NOMO-1 treated with dmso at 0.1 percent for 144 hours (cell line): Measurements from ENCODE around the gene VIPR1.
A peak's percentile ranks its signal among the peaks of the same experiment; 100 is the strongest.

ENCODE experiments used
- DNase-seq: peaks from one replicate; lab custom pipeline; 2025; ENCODE audit not compliant: unreplicated experiment; lab: John Stamatoyannopoulos, UW

VIPR1 gene, protein sequence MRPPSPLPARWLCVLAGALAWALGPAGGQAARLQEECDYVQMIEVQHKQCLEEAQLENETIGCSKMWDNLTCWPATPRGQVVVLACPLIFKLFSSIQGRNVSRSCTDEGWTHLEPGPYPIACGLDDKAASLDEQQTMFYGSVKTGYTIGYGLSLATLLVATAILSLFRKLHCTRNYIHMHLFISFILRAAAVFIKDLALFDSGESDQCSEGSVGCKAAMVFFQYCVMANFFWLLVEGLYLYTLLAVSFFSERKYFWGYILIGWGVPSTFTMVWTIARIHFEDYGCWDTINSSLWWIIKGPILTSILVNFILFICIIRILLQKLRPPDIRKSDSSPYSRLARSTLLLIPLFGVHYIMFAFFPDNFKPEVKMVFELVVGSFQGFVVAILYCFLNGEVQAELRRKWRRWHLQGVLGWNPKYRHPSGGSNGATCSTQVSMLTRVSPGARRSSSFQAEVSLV

DNA sequence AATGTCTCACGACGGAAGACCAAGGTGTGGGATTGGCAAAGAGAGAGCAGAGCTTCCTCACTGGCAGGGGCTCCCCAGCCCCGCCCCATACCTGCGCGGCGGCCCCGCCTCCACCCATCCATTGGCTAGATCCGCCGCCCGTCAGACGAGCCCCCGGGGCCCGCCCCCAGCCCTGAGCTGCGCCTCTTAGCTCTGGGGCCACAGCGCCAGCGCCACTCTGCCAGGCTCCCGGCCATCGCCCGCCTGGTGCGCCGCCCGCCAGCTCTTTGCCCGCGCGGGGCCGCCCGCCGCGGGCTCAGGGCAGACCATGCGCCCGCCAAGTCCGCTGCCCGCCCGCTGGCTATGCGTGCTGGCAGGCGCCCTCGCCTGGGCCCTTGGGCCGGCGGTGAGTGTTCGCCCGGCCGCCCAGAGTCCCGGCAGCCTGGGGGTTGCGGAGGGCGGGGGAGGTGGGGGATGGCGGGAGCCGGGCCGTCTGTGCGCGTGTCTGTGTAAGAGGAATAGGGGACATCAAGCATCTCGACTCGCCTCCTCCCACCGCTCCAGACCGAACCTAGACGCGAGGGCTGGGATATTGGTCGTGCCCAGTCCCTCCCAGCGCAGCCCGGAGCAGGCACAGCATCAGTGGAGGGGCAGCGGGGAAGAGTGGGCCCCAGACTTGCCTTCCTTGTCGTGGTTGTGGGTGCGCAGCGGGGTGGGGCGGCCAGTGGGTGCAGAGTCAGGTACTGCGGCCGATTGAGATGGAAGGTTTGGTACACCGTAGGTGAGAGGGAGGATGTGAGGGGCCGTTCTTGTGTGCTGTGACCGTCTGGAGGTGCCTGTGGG lies at the start of gene VIPR1:
VIPR1 (plus strand) TSS at position 215 of the 822 bp plus-strand sequence; CDS start at position 308, 93 bp downstream.
- peak; percentile 60 for DNase-seq

DNA sequence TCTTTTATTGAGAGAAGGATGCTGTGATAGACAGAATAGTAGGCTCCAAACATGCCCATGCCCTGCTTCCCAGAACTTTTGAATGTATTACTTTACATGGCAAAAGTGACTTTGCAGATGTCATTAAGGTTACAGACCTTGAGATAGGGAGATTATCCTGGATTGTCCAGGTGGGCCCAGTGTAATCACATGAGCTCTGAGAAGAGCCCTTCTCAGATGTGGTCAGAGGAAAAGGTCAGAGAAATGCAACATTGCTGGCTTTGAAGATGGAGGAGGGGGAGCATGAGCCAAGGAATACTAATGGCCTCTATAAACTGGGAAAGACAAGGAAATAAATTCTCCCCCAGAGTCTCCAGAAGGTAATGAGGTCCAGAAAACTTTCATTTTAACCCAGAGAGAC lies 46.2 kb upstream of the VIPR1 start:
- no peak for DNase-seq

DNA sequence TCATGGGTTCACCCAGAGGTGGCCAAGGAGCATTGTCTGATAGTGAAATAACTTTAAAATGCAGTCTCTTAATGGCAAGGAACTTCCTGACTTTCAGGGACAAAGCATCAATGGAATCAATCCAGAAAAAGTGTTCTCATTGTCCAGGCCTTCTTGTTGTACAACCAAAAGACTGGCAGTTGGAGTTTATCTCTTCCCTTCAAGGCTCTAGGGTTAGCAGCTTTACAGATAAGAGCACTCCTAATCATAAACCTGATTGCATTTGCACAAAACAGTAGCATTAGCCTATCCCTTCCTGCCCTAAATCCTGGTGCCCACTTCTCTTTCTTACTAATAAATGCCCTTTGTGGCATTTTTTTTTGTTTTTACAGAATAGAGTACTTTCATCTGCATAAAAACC lies 43.3 kb upstream of the VIPR1 start:
- DNase-seq: no peak

GRCh38 chr3:42461762-42462161 lies 40.7 kb upstream of the VIPR1 start:
- DNase-seq: no peak

DNA sequence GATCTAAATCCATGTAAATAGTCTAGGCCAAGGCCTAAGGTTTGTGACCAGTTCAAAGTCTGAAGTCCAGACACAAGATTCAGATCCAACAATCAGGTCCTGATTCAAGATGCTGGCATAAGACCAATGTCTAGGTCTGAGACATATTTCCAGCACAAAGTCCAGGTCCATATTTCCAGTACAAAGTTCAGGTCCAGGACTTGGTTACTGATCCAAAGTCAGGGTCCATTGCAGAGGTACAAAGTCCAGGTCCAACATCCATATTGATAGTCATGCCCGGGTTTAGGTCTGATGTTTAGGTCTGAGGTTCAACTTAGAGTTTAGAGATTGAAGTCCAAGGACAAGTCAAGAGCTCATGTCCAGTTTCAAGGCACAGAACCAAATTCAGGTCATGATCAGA lies 39.4 kb upstream of the VIPR1 start:
- DNase-seq: no peak

DNA sequence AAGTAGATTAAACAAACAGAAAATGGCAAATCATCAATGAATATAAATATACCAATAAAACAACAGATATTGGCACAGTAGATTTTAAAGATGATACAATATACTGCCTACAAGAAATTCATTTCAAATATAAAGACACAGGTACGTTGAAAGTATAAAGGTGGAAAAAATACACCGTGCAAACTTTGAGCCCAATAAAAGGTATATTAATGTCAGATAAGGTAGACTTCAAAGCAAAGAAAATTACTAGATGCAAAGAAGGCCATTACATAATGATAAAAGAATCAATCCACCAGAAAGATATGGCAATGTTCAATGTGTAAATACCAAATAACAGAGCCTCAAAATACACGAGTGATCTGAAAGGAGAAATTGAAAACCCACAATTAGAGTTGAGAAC lies 34.3 kb upstream of the VIPR1 start:
- no peak for DNase-seq

DNA sequence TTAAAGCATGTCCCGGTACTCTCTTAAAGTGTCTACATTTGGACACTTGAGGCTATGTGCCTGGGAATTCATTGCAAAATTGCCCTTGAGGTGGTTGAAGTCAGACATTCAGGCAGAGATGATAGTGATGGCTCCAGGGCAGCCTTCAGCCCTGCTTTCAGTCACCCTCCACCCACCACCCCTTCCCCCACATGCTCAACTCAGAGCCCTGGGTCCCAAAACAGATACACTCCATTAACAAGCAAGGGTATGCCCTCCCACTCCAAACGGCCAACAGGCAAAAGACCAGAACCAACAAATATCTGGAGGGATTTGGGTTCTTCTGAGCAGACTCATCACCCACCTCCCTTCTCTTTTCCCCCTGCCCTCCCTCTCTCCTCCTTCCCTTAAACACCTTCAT lies 29.9 kb upstream of the VIPR1 start:
- no peak for DNase-seq

GRCh38 chr3:42473083-42473932 lies 29.1 kb upstream of the VIPR1 start:
- DNase-seq: no peak

- no peak for DNase-seq
These were observed 26.0 kb upstream of the VIPR1 start for GRCh38 chr3:42476225-42477125.

DNA sequence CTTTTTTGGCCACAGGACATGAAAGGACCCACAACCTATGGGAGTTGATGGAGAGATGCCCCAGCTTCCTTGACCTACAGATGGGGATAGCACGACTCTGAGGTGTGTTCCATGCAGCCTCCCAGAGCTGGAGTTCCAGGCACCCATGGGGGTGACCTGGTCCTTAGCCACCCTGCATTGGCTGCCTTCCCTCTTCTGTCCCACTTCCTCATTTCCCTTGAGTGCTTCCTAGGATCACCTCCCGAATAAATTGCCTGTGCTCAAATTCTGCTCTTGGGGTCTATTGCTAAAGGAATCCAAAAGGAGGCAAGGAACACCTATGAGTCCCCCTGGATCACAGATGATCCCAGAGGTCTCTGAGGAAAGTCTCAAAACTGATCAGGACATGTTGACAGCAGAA lies 24.7 kb upstream of the VIPR1 start:
- no peak for DNase-seq

- DNase-seq: no peak
These were observed 23.6 kb upstream of the VIPR1 start for GRCh38 chr3:42478830-42479229.

GRCh38 chr3:42486814-42487565 lies 15.5 kb upstream of the VIPR1 start:
- peak; percentile 18 for DNase-seq

DNA sequence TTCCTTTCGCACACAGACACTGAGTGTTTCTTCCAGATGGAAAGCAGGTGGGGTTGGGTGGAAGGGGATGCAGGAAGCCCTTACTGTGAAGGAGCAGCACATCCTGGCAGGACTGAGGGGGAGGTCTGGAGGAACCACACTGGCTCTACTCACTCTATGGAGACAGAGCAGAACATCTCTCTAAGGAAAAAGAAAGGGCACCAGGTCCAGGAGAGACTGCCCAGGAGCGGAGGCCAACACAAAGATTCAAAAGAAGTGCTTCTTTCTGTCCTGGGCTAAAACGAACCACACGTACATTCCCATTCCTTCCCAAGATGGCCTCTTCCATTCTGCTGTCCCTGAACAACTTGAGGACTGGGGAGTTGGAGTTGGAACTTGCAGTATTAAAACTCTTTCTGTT lies 13.8 kb upstream of the VIPR1 start:
- DNase-seq: no peak

DNA sequence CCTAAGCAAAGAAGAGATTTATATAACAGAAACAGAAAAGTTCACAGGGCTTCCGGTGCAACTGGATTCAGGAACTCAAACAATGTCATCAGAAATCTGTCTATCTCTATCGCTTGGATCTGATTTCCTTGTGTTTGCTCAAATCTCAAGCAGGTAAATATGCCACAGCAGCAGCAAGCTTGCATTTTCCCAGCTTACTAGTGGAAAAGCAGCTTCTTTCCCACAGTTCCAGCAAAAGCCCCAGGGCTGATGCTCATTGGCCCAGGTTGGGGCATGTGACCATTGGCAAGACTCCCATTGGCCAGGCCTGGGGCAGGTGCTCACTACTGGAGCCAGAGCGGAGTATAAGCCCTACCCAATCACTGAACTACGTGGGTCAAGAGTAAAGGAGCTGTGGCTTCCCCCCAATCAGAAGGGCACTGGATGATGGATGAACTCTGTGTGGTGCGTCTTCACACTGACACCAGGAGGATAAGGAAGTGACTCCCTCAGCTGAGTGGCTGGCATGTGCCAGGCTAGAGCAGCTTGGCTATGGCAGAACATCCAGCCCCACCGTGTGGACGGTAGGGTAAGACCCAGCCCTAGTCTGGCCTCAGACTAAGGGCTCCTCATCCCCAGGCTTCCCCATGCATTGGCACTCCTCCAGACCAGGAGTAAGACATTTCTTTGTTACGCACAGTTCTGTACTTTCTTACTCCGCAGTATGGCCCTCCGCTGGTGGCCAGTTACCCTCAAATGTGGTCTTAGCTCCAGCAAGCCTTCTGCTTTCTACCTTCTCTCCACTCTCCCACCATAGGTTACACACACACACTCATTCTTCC lies 13.1 kb upstream of the VIPR1 start:
- no peak for DNase-seq

- DNase-seq: no peak
These were observed 12.6 kb upstream of the VIPR1 start for GRCh38 chr3:42489937-42490227.

GRCh38 chr3:42490243-42490642 lies 12.2 kb upstream of the VIPR1 start:
- DNase-seq: peak; percentile 91

- DNase-seq: no peak
These were observed 10.4 kb upstream of the VIPR1 start for GRCh38 chr3:42491881-42492507.

DNA sequence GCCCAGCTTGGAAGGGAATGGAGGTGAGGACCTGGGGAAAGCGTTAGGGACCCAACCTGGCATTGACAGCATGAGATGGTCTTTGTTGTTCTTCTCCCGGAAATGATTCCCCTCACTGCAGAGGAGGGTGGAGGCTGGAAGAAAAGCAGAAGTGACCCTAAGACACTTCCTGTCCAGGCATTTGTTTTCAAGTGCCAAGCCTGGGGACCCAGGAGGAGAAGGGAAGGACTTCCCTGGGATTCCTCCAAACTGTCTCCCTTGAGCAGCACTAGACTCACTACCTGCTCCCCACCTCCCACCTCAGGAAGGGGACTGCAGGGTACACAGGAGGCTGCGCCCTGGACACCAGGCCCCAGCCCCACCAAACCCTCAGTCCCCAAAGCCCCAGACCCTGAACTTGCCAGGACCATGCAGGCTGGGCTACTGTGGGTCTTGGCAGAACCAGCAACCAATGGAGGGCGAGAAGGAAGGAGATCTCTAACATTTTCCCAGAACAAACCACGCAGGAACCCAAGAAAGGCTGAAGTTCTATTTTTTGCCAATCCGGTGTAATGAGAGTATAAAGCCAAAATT lies 9.8 kb upstream of the VIPR1 start:
- no peak for DNase-seq
